IMR-90 (cell line): ENCODE measurements around the gene SENP5.

Experiments
- CHD1 ChIP-seq: IDR thresholded peaks from 2 replicates; pipeline ENCODE4 v1.6.1; 2012; ENCODE audit warnings: low read depth, low read length, improper control_type of control experiment
- MAFK ChIP-seq: IDR thresholded peaks from 2 replicates; pipeline ENCODE4 v1.6.1; 2012; ENCODE audit warnings: low read depth, low read length, improper control_type of control experiment
- MAZ ChIP-seq: IDR thresholded peaks from 2 replicates; pipeline ENCODE4 v1.6.1; 2012; ENCODE audit warnings: low read depth, mild to moderate bottlenecking, low read length, improper control_type of control experiment, moderate library complexity, borderline replicate concordance
- MXI1 ChIP-seq: IDR thresholded peaks from 2 replicates; pipeline ENCODE4 v1.6.1; 2012; ENCODE audit warnings: low read depth, mild to moderate bottlenecking, low read length, moderate library complexity, borderline replicate concordance
- POLR2A ChIP-seq: IDR thresholded peaks from 2 replicates; pipeline ENCODE4 v1.6.1; 2012; ENCODE audit warnings: mild to moderate bottlenecking, low read depth, low read length
- RAD21 ChIP-seq: IDR thresholded peaks from 2 replicates; pipeline ENCODE4 v1.6.1; 2012; ENCODE audit warnings: low read length, improper control_type of control experiment
- RCOR1 ChIP-seq: IDR thresholded peaks from 2 replicates; pipeline ENCODE4 v1.6.1; 2012; ENCODE audit warnings: mild to moderate bottlenecking, low read length, improper control_type of control experiment; ENCODE audit not compliant: insufficient replicate concordance
- RFX5 ChIP-seq: IDR thresholded peaks from 2 replicates; pipeline ENCODE4 v1.8.0; 2012; ENCODE audit warnings: low read depth, mild to moderate bottlenecking, low read length, moderate library complexity
- SMC3 ChIP-seq: fragments of 150-350 bp; IDR thresholded peaks from 2 replicates; pipeline ENCODE4 v1.6.1; 2016; ENCODE audit warnings: low read depth, mild to moderate bottlenecking, antibody characterized with exemption, low read length, moderate library complexity
- TF ChIP-seq, protein P1 (sequence below): conservative IDR thresholded peaks from 2 replicates; pipeline ENCODE4 v1.5.1; 2012; ENCODE audit warnings: mild to moderate bottlenecking, low read depth, low read length, improper control_type of control experiment
- TF ChIP-seq, protein P2 (sequence below): fragments of 150-350 bp; IDR thresholded peaks from 2 replicates; pipeline ENCODE4 v1.6.1; 2017; ENCODE audit warnings: mild to moderate bottlenecking, antibody characterized with exemption, low read length, low read depth

DNA sequence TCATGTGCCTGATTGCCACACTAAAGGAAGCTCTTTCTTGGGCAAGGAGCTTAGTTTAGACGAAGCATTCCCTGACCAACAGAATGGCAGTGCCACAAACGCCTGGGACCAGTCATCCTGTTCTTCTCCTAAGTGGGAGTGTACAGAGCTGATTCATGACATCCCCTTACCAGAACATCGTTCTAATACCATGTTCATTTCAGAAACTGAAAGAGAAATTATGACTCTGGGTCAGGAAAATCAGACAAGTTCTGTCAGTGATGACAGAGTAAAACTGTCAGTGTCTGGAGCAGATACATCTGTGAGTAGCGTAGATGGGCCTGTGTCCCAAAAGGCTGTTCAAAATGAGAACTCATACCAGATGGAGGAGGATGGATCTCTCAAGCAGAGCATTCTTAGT lies 18.4 kb downstream of the SENP5 start:
- TF ChIP-seq POLR2A (no peak), RAD21 (no peak), CHD1 (no peak), MXI1 (no peak), RCOR1 (no peak), MAZ (no peak), MAFK (no peak), SMC3 (no peak), RFX5 (no peak)
- TF ChIP-seq, protein P1, sequence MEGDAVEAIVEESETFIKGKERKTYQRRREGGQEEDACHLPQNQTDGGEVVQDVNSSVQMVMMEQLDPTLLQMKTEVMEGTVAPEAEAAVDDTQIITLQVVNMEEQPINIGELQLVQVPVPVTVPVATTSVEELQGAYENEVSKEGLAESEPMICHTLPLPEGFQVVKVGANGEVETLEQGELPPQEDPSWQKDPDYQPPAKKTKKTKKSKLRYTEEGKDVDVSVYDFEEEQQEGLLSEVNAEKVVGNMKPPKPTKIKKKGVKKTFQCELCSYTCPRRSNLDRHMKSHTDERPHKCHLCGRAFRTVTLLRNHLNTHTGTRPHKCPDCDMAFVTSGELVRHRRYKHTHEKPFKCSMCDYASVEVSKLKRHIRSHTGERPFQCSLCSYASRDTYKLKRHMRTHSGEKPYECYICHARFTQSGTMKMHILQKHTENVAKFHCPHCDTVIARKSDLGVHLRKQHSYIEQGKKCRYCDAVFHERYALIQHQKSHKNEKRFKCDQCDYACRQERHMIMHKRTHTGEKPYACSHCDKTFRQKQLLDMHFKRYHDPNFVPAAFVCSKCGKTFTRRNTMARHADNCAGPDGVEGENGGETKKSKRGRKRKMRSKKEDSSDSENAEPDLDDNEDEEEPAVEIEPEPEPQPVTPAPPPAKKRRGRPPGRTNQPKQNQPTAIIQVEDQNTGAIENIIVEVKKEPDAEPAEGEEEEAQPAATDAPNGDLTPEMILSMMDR: no peak
- TF ChIP-seq, protein P2, sequence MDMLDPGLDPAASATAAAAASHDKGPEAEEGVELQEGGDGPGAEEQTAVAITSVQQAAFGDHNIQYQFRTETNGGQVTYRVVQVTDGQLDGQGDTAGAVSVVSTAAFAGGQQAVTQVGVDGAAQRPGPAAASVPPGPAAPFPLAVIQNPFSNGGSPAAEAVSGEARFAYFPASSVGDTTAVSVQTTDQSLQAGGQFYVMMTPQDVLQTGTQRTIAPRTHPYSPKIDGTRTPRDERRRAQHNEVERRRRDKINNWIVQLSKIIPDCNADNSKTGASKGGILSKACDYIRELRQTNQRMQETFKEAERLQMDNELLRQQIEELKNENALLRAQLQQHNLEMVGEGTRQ: no peak
